Keratinocyte (primary cell): ENCODE data around the gene TMIGD2. TPM values are rescaled to one million over a fixed set of nuclear protein-coding genes. Genes with fewer than 3 reads are reported as not detected.

Experiments
- DNase-seq: peaks from one replicate; pipeline ENCODE4 v3.0.0-alpha.2; 2011; ENCODE audit warnings: low read depth, missing footprints, low spot score
- FAIRE-seq: peaks from 2 replicates; lab custom pipeline; 2011; peaks lifted over from hg19 to GRCh38; lab: Jason Lieb, UNC
- H2AFZ ChIP-seq: 2 replicates; pipeline ENCODE4 v1.6.0; 2012; ENCODE audit warnings: low read length, control low read depth, inconsistent platforms; ENCODE audit not compliant: control insufficient read depth
- H3K27ac ChIP-seq: 2 replicates; pipeline ENCODE4 v1.5.1; 2011; ENCODE audit warnings: low read length; ENCODE audit not compliant: control insufficient read depth, insufficient read depth
- H3K27me3 ChIP-seq: 3 replicates; pipeline ENCODE4 v1.6.0; 2011; ENCODE audit warnings: low read length; ENCODE audit not compliant: control insufficient read depth, insufficient read depth; ENCODE audit errors: extremely low read depth
- H3K36me3 ChIP-seq, 2 experiments: 2 replicates in 1 of 2; 3 replicates in 1 of 2; pipeline ENCODE4 v1.5.1; 2011; ENCODE audit warnings: low read length in 2 of 2, mild to moderate bottlenecking in 1 of 2; ENCODE audit not compliant: control insufficient read depth in 2 of 2, insufficient read depth in 2 of 2; ENCODE audit errors: extremely low read depth in 1 of 2
- H3K4me1 ChIP-seq: 3 replicates; pipeline ENCODE4 v1.5.1; 2011; ENCODE audit warnings: low read length; ENCODE audit not compliant: control insufficient read depth, insufficient read depth; ENCODE audit errors: extremely low read depth
- H3K4me2 ChIP-seq: 3 replicates; pipeline ENCODE4 v1.6.0; 2011; ENCODE audit warnings: low read depth, low read length; ENCODE audit not compliant: control insufficient read depth, insufficient read depth; ENCODE audit errors: extremely low read depth
- H3K4me3 ChIP-seq, 3 experiments: fragments of 200-600 bp in 1 of 3; sonication (generic) in 1 of 3; 2 replicates in 2 of 3; 3 replicates in 1 of 3; pipeline ENCODE4 v1.5.1; 2011 to 2016; ENCODE audit warnings: low read length in 3 of 3, mild to moderate bottlenecking in 3 of 3, control low read depth in 2 of 3, inconsistent platforms in 1 of 3, low read depth in 1 of 3, mixed read lengths in 1 of 3, mixed run types in 1 of 3, moderate library complexity in 1 of 3; ENCODE audit not compliant: control insufficient read depth in 2 of 3, insufficient read depth in 2 of 3; ENCODE audit errors: extremely low read depth in 1 of 3
- H3K79me2 ChIP-seq: 2 replicates; pipeline ENCODE4 v1.6.0; 2012; ENCODE audit warnings: low read length; ENCODE audit not compliant: control insufficient read depth, insufficient read depth
- H3K9ac ChIP-seq: 3 replicates; pipeline ENCODE4 v1.6.0; 2011; ENCODE audit warnings: low read length; ENCODE audit not compliant: control insufficient read depth, insufficient read depth; ENCODE audit errors: extremely low read depth
- H3K9me1 ChIP-seq: 3 replicates; pipeline ENCODE4 v1.6.0; 2011; ENCODE audit warnings: low read length; ENCODE audit not compliant: control insufficient read depth, insufficient read depth; ENCODE audit errors: extremely low read depth
- H3K9me3 ChIP-seq: 2 replicates; pipeline ENCODE4 v1.5.1; 2012; ENCODE audit warnings: low read depth, low read length; ENCODE audit not compliant: control insufficient read depth
- H4K20me1 ChIP-seq: 3 replicates; pipeline ENCODE4 v1.6.0; 2011; ENCODE audit warnings: low read length; ENCODE audit not compliant: control insufficient read depth, insufficient read depth; ENCODE audit errors: extremely low read depth
- EZH2 ChIP-seq: IDR thresholded peaks from one replicate; pipeline ENCODE4 v1.6.1; 2012; ENCODE audit warnings: inconsistent platforms, mild to moderate bottlenecking, low read length, moderate library complexity
- dilution Hi-C: fragments of 300-500 bp; cut with MboI; formaldehyde crosslinking; loops from one replicate; pipeline ENCODE4 v1.7.0; 2020; ENCODE audit warnings: low sequenced_read_pairs; ENCODE audit not compliant: extremely low pct_ligation_motif_present
- polyA plus RNA-seq, 5 experiments: library from polyadenylated mRNA; depleted of rRNA in 3 of 5; stranded (reverse) in 3 of 5; stranded (forward) in 1 of 5; unstranded in 1 of 5; fragments of >200 nt; gene quantifications; 1 replicate in 1 of 5; 2 replicates in 3 of 5; 3 replicates in 1 of 5; pipeline versions ENCODE4 v1.2.1 to v1.2.3, GENCODE V29; 2011 to 2012; ENCODE audit warnings: missing spikeins in 2 of 5, low read depth in 1 of 5, low replicate concordance in 1 of 5
- TF ChIP-seq, protein P1 (sequence below), 3 experiments: IDR thresholded peaks in 1 of 3; conservative IDR thresholded peaks in 1 of 3; optimal IDR thresholded peaks in 1 of 3; 2 replicates in 2 of 3; 3 replicates in 1 of 3; pipeline versions ENCODE3 to v1.5.1; 2011; ENCODE audit warnings: low read length in 3 of 3, mild to moderate bottlenecking in 3 of 3, moderate library complexity in 2 of 3, control low read depth in 1 of 3, inconsistent platforms in 1 of 3; ENCODE audit not compliant: insufficient read depth in 2 of 3; ENCODE audit errors: extremely low read depth in 1 of 3

TMIGD2 gene
- polyA plus RNA-seq, 1 donor (not counting 4 experiments of a cell fraction or from before 2014, with no cell fraction given) = not detected

DNA sequence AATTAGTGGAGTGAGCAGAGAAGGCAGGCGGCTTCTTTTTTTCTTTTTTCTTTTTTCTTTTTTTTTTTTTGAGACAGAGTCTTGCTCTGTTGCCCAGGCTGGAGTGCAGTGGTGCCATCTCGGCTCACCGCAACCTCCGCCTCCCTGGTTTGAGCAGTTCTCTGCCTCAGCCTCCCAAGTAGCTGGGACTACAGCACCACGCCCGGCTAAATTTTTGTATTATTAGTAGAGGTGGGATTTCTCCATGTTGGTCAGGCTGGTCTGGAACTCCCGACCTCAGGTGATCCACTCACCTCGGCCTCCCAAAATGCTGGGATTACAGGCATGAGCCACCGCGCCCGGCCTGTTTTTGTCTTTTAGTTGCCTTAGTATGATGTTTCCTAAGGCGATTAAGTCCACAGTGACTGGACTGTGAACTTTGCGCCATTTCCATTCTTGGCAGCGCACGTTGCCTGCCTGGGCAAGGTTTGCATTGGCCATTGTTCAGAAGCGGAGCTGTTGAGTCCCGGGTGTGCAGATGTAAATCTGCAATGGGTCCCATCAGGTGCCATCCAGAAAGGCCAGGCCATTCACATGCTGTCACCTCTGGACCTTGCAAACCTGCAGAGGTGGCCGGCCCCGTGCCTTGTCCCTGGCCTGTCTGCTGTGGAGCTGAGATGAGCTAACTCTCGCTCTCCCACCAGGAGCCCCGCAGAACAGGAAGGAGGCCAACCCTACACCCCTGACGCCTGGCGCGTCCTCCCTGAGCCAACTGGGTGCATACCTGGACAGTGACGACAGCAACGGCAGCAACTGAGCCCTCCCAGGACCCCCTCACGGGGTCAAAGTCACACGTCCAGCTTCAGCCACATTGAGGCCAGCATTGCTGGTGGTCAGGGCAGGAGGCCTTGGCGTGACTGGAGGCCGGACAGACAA lies 34.0 kb downstream of the TMIGD2 start:
- H3K79me2 ChIP-seq = no peaks in the 10 kb centered on the region
- FAIRE-seq = no peak
- no peak overlapping the region for H3K9ac ChIP-seq
- H3K9me1 ChIP-seq = no peaks in the 10 kb centered on the region
- no peak overlapping the region for H3K27ac ChIP-seq
- no peaks in the 10 kb centered on the region for H3K27me3 ChIP-seq
- peaks cover 1% of the 10 kb centered on the region for H3K9me3 ChIP-seq
- peaks cover 3% of the 10 kb centered on the region for H4K20me1 ChIP-seq
- peaks cover 12% of the 10 kb centered on the region in 2 experiments for H3K36me3 ChIP-seq
- no peaks in the 10 kb centered on the region for H3K4me1 ChIP-seq
- no peak for DNase-seq
- H3K4me2 ChIP-seq = no peak overlapping the region
- H2AFZ ChIP-seq = no peak overlapping the region
- dilution Hi-C loops = no loop called here
- H3K4me3 ChIP-seq = no peak overlapping the region
- TF ChIP-seq, protein P1, sequence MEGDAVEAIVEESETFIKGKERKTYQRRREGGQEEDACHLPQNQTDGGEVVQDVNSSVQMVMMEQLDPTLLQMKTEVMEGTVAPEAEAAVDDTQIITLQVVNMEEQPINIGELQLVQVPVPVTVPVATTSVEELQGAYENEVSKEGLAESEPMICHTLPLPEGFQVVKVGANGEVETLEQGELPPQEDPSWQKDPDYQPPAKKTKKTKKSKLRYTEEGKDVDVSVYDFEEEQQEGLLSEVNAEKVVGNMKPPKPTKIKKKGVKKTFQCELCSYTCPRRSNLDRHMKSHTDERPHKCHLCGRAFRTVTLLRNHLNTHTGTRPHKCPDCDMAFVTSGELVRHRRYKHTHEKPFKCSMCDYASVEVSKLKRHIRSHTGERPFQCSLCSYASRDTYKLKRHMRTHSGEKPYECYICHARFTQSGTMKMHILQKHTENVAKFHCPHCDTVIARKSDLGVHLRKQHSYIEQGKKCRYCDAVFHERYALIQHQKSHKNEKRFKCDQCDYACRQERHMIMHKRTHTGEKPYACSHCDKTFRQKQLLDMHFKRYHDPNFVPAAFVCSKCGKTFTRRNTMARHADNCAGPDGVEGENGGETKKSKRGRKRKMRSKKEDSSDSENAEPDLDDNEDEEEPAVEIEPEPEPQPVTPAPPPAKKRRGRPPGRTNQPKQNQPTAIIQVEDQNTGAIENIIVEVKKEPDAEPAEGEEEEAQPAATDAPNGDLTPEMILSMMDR (optimal IDR thresholded peaks at IDR 0.05 in 1 of 3, IDR thresholded peaks at IDR 0.05 in 1 of 3, conservative IDR thresholded peaks at IDR 0.05 in 1 of 3; ENCODE audit: extremely low read depth in 1 of 3, insufficient read depth in 2 of 3, low read length in 3 of 3) = no peak
- no peak for TF ChIP-seq EZH2

GRCh38 chr19:4267101-4267900 lies 34.9 kb downstream of the TMIGD2 start:
- H3K4me3 ChIP-seq = no peak overlapping the region
- no peaks in the 10 kb centered on the region for H3K79me2 ChIP-seq
- DNase-seq (no peak), FAIRE-seq (no peak)
- peaks cover 14 to 15% of the 10 kb centered on the region in 2 experiments for H3K36me3 ChIP-seq
- dilution Hi-C loops = no loop called here
- no peak overlapping the region for H3K4me2 ChIP-seq
- peaks cover 1% of the 10 kb centered on the region for H3K9me3 ChIP-seq
- H3K27ac ChIP-seq = no peak overlapping the region
- no peak overlapping the region for H2AFZ ChIP-seq
- H3K4me1 ChIP-seq = no peaks in the 10 kb centered on the region
- peaks cover 3% of the 10 kb centered on the region for H4K20me1 ChIP-seq
- H3K27me3 ChIP-seq = no peaks in the 10 kb centered on the region
- TF ChIP-seq, protein P1 (optimal IDR thresholded peaks at IDR 0.05 in 1 of 3, IDR thresholded peaks at IDR 0.05 in 1 of 3, conservative IDR thresholded peaks at IDR 0.05 in 1 of 3; ENCODE audit: extremely low read depth in 1 of 3, insufficient read depth in 2 of 3, low read length in 3 of 3) = peak; percentile 66 to 85 (median 83)
- TF ChIP-seq EZH2 = no peak
- no peaks in the 10 kb centered on the region for H3K9me1 ChIP-seq
- no peak overlapping the region for H3K9ac ChIP-seq
